Epithelial cell of prostate (primary cell): Measurements from ENCODE around the gene SLC6A6.

Source experiments
- DNase-seq: peaks from one replicate; pipeline ENCODE4 v3.0.0-alpha.2; 2011; ENCODE audit warnings: low read depth, low spot score
- H3K27ac ChIP-seq: fragments of 450-650 bp; 2 replicates; pipeline ENCODE4 v1.5.1; 2017; ENCODE audit warnings: mild to moderate bottlenecking

Gene SLC6A6

DNA sequence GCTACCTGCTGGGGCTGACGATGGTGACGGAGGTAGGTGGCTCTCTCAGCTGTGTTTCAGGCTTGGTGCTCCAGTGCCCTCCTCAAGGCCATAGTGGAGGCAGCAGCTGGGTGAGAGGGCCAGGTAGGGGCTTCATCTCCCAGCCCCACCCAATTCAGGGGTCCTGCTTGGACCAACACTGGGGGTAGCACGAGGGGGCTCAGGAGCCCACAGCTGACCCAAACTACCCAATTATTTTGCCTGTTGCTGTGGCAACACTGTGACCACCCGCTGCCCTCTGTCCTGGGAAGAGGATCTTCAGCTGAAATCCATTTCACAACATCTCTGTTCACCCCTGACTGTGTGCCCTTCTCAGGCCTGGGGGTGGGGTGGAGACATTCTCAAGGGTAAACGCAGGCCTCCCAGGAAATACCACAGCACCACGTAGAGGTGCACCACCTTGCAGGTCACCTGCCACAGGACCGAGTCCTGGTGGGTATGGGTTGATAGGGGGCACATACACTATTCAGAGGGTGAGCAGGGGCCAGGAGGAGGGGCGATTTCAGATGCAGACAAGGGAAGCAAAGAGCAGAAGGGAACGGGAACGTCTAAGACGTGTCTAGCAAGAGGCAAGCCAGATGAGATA, 75.0 kb downstream of the SLC6A6 start:
- H3K27ac ChIP-seq, result no peak overlapping the region
- DNase-seq, result no peak

- no peak overlapping the region for H3K27ac ChIP-seq
- no peak for DNase-seq
Observed at GRCh38 chr3:14478956-14479550, 76.6 kb downstream of the SLC6A6 start.

DNA sequence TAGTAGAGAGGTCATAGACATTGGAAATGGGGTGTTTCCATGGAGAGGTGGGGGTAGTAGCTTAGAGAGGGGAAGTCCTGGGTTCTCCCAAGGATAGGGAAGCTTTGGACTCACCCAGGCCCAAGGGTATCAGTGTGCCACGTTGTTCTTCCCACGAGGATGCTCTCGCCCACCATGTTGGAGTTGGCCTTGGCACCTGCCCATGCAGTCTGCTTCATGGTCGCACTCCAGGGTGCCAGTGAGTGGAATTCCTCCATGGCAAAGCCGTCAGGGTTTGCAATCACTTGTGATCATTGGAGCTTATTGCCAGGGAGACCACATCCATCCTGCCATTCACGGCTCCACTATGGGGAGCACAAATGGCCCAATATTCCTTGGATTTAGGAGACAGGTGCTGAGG, 77.2 kb downstream of the SLC6A6 start:
- DNase-seq, result no peak
- no peak overlapping the region for H3K27ac ChIP-seq

GRCh38 chr3:14480207-14481017, 78.0 kb downstream of the SLC6A6 start:
- peak; percentile 60 for DNase-seq
- peak overlapping the region; percentile 55 for H3K27ac ChIP-seq

DNA sequence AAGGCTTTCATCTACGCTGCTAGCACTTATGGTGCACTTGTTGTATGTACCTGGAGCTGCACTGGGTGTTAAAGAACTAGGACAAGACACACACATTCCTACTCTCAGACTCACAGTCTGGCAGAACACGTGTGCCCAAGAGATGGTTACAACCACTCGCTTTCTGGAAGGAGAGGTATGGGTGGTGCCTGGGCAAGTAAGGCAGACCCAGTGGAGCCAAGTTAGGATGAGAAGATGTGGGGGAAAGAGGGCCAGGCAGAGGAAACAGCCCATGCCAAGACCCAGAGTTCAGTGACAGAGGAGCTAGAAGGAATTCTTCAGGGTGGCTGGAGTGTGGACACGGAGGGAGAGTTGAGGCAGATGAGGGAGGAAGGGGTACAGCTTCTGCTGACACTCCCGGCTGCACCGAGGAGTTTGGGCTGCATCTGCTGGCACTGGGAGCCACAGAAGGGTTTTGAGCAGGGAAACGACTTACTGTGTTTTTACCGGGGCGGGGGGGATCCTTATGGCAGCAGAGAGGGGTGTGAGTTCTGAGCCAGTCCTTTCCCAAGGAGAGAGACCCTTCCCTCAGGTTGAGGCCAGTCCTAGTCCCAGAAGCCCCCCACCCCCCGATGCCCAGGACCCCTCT, 78.7 kb downstream of the SLC6A6 start:
- H3K27ac ChIP-seq, result peak overlapping the region; percentile 55
- no peak for DNase-seq

- H3K27ac ChIP-seq, result no peak overlapping the region
- no peak for DNase-seq
Observed at GRCh38 chr3:14481646-14482036, 79.2 kb downstream of the SLC6A6 start.

DNA sequence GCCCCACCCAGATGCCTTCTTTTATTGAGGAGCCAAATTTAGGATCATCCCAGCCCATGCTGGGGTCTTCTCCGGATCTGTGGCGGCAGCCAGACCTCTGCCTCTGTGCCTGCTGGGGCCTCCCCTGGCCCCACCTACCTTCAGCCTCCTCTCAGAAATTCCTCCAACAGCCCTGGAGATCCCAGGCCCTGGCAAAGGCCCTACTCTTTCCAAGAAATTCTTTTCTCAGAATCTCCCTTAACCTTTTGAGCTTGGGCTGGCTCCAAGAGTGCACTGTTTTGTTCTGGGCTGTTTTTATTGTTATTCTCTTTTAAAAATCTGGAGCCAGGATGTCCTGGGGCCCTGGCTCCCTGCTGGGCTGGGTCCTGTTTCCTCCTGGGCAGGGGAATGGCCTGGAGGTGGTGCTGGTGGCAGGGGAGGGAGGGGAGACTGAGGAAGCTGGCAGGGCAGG, 79.9 kb downstream of the SLC6A6 start:
- no peak for DNase-seq
- no peak overlapping the region for H3K27ac ChIP-seq

GRCh38 chr3:14483286-14483685, 80.9 kb downstream of the SLC6A6 start:
- DNase-seq, result no peak
- H3K27ac ChIP-seq, result no peak overlapping the region

GRCh38 chr3:14484741-14485140, 82.3 kb downstream of the SLC6A6 start:
- no peak overlapping the region for H3K27ac ChIP-seq
- DNase-seq, result no peak

DNA sequence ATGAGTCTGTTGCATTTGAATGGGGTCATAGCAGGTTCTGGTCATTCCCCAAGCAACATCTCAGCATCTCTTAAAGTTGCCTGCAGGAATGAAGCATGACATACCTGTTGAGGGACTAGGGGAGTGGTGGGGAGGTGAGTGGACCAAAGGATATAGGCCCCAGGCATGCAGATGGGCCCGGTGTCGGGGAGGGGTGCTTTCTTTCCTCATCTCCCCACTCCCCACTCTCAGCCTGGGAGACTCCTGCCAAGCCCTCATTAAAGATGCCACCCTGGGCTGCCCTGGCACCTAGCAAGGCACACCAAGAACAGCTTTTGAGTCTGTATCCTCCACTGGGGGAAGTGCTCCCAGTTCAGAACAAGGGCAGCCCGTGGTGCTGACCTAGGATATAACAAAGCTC, 83.6 kb downstream of the SLC6A6 start:
- no peak for DNase-seq
- H3K27ac ChIP-seq, result no peak overlapping the region

DNA sequence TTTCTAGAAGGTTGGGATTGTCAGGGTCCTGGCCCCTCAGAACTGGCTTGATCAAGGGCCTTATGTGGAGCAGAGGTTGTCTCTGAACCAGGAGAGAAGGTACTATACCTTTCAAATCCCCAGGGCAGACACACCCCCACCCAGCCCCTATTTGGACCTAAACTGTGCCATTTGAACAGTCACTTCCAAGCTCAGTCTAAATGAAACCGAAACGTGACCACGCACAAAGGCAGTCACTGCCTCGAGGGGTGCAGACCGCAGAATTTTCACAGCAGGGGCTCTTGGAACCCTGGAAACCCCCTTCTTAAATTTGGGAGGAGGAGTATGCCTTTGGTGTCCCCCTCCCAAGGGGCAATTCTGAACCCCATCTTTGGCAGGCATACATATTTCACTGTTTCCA, 84.1 kb downstream of the SLC6A6 start:
- no peak for DNase-seq
- no peak overlapping the region for H3K27ac ChIP-seq

DNA sequence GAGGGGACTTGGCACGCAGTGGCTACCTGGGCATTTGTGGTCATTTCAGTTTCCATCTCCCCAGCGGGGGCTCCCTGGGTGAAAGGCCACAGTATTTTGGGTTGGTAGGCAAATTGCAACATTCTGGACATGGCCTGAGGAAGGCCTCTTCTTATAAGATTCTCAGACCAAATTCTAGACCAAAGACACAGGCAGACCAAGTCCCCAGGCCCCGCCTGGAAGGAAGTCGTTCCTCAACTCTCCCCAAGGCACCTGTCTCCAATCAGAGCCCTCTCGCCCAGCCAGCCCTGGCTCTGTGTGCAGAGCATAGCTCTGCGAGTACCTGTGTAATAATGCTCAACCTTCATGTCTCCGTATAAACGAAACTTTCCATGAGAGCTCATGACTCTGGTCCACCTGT, 84.7 kb downstream of the SLC6A6 start:
- no peak overlapping the region for H3K27ac ChIP-seq

GRCh38 chr3:14487821-14488220, 85.4 kb downstream of the SLC6A6 start:
- DNase-seq, result no peak
- peak overlapping the region; percentile 56 for H3K27ac ChIP-seq

More for the DNA sequence above, 84.7 kb downstream of the SLC6A6 start:
- DNase-seq, result no peak

DNA sequence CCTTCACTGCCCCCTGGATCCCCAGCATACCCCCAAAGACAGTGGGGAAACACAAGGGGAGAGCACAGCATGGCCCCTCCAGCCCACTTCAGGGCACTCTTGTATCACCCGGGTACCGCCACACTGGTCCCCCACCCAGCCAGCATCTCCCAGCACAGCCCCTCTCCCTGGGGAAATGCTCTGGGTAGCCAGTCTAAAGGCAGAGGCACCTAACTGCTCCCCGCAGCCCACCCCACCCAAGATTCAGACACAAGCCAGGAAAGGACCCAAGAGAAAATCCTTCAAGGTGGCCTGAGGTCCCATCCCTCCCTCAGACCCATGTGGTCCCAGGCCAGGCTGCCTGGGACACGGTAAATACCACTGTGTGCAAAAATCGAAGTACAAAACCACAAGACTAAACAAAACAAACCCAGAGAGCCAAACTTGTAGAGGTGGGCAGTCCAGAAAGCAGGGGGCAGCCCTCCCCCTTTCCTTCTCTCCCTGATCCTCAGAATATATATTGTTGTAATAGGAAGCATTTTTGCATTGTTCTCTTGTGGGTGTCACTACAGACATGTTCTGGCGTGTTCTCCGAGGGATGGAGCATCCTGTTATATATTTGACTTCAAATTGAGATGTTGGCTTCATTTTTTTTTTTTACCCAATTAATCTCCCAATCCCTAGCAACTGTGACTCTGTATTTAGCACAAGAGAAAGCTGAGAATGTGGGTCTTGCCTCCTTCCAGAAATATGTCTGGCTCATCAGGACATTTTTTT, 86.1 kb downstream of the SLC6A6 start:
- H3K27ac ChIP-seq, result peak overlapping the region; percentile 56
- DNase-seq, result no peak

- no peak overlapping the region for H3K27ac ChIP-seq
- DNase-seq, result no peak
Observed at GRCh38 chr3:14489641-14490040, 87.2 kb downstream of the SLC6A6 start.

- no peak for DNase-seq
- H3K27ac ChIP-seq, result peak overlapping the region; percentile 46
Observed at GRCh38 chr3:14490255-14490654, 87.8 kb downstream of the SLC6A6 start.

GRCh38 chr3:14490831-14491230, 88.4 kb downstream of the SLC6A6 start:
- peak; percentile 44 for DNase-seq
- H3K27ac ChIP-seq, result peak overlapping the region; percentile 46

DNA sequence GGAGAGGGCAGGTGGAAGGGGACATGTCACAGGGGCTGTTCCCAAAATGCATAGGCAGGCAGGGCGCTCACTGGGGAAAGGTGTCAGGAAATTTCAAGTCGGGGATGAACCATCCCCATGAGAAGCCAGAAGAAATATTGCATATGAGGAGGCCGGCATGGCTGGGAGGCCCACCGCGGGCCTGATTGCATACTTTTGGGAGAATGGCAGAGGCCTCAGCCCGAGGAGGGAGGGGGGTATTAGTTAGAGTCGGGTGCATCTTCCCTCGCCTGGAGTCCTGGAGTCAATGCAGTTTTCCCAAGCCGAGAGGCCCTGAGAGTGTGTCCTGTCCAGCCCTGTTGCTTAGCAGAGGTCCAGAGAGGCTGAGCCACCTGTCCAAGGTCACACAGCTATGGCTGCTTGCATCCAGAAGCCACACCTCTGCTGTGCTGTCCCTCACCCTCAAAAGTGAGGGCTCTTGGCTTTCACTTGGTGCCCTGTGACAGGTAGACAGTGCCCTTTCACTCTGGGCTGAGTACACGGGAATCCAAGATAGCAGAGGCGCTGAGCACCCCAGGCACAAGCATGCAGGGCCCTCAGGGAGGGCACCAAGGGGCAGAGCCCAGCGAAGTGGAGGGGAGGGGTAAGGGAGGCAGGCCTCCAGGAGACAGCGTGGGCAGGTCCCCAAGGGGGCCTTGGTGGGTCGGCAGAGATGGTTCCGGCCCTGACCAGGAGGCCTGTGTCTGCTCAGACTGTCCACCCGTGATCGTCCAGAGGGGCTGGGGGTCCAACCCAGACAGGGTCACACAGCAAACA, 89.2 kb downstream of the SLC6A6 start:
- DNase-seq, result no peak
- H3K27ac ChIP-seq, result peak overlapping the region; percentile 46
